Lower leg skin (tissue), 3 donors: ENCODE data around the gene INTS11.

ENCODE experiments used
- POLR2A ChIP-seq, 2 donors: fragments of 450-650 bp; IDR thresholded peaks; one replicate each; pipeline ENCODE4 v1.6.1; 2016 to 2017; ENCODE audit warnings: antibody characterized with exemption in 2 of 2, mild to moderate bottlenecking in 1 of 2, moderate library complexity in 1 of 2
- TF ChIP-seq, protein P1 (sequence below), 3 donors: fragments of 450-650 bp; IDR thresholded peaks; one replicate each; pipeline ENCODE4 v1.5.1; 2016; ENCODE audit warnings: antibody characterized with exemption in 3 of 3, mild to moderate bottlenecking in 3 of 3, moderate library complexity in 2 of 3

DNA sequence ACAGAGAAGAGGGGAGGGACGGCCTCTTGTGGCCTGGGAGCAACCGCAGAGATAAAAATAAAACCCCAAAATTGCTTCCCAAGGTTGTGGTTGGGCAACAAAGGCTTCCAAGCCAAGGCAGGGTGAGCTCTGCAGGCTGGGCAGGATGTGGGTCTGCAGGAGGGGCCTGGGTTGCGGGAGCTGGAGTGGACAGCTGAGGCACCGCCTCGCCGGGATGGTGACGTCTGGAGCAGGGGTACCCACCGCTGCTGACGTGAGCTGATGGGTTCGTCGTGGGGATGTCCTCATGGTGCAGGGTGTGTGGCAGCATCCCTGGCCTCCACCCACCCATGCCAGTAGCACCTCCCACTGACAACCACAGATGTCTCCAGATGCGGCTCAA is 46.9 kb upstream of the INTS11 start:
- no peak for TF ChIP-seq POLR2A (IDR thresholded peaks at IDR 0.05)
- TF ChIP-seq, protein P1, sequence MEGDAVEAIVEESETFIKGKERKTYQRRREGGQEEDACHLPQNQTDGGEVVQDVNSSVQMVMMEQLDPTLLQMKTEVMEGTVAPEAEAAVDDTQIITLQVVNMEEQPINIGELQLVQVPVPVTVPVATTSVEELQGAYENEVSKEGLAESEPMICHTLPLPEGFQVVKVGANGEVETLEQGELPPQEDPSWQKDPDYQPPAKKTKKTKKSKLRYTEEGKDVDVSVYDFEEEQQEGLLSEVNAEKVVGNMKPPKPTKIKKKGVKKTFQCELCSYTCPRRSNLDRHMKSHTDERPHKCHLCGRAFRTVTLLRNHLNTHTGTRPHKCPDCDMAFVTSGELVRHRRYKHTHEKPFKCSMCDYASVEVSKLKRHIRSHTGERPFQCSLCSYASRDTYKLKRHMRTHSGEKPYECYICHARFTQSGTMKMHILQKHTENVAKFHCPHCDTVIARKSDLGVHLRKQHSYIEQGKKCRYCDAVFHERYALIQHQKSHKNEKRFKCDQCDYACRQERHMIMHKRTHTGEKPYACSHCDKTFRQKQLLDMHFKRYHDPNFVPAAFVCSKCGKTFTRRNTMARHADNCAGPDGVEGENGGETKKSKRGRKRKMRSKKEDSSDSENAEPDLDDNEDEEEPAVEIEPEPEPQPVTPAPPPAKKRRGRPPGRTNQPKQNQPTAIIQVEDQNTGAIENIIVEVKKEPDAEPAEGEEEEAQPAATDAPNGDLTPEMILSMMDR (IDR thresholded peaks at IDR 0.05): no peak
